ENCODE results near the gene MARK2.

GRCh38 chr11:63937713-63938478, 99.0 kb downstream of the MARK2 start:
- TF ChIP-seq SIN3A (IDR thresholded peaks at IDR 0.05; ENCODE audit: borderline replicate concordance, insufficient read depth, low read length) (no peak), TAF1 (IDR thresholded peaks at IDR 0.05; ENCODE audit: borderline replicate concordance, insufficient read depth, low read length) (no peak)
